HG02642 (cell line): ENCODE measurements around the gene GJB4.
A peak's percentile ranks its signal among the peaks of the same experiment; 100 is the strongest.
"Not testable (repeated sequence)": the region's sequence is repeated elsewhere in the genome, so short reads cannot be mapped to it uniquely, and the experiment has no call there.

Experiments
- ATAC-seq: cut with Tn5 transposase; IDR thresholded peaks from one replicate; pipeline ENCODE4 v1.9.1; 2021; ENCODE audit warnings: mild to moderate bottlenecking; ENCODE audit not compliant: unreplicated experiment, poor library complexity

GJB4 gene

GRCh38 chr1:34759503-34760357 lies at the start of gene GJB4:
GJB4 (plus strand) TSS chr1:34759740; CDS start chr1:34761255, 1,515 bp downstream.
- ATAC-seq = no peak

GRCh38 chr1:34710812-34711211 lies 48.7 kb upstream of the GJB4 start:
- ATAC-seq = no peak

GRCh38 chr1:34711485-34711884 lies 48.1 kb upstream of the GJB4 start:
- ATAC-seq = no peak

GRCh38 chr1:34712007-34712688 lies 47.4 kb upstream of the GJB4 start:
- ATAC-seq = no peak

GRCh38 chr1:34713443-34713842 lies 46.1 kb upstream of the GJB4 start:
- ATAC-seq = no peak

GRCh38 chr1:34714386-34714785 lies 45.2 kb upstream of the GJB4 start:
- ATAC-seq = no peak

GRCh38 chr1:34715139-34715538 lies 44.4 kb upstream of the GJB4 start:
- ATAC-seq = no peak

- ATAC-seq = no peak
Measured at GRCh38 chr1:34721241-34721640, 38.3 kb upstream of the GJB4 start.

GRCh38 chr1:34721646-34722355 lies 37.7 kb upstream of the GJB4 start:
- no peak for ATAC-seq

- no peak for ATAC-seq
Measured at GRCh38 chr1:34726861-34727260, 32.7 kb upstream of the GJB4 start.

- no peak for ATAC-seq
Measured at GRCh38 chr1:34730485-34730884, 29.1 kb upstream of the GJB4 start.

GRCh38 chr1:34732831-34733230 lies 26.7 kb upstream of the GJB4 start:
- ATAC-seq = not testable (repeated sequence)

GRCh38 chr1:34736692-34737091 lies 22.8 kb upstream of the GJB4 start:
- no peak for ATAC-seq

GRCh38 chr1:34737236-34737635 lies 22.3 kb upstream of the GJB4 start:
- ATAC-seq = not testable (repeated sequence)

GRCh38 chr1:34739613-34740012 lies 19.9 kb upstream of the GJB4 start:
- ATAC-seq = no peak

GRCh38 chr1:34740161-34740868 lies 19.2 kb upstream of the GJB4 start:
- ATAC-seq = no peak

- peak; percentile 72 for ATAC-seq
Measured at GRCh38 chr1:34742667-34743270, 16.8 kb upstream of the GJB4 start.

GRCh38 chr1:34743775-34744174 lies 15.8 kb upstream of the GJB4 start:
- no peak for ATAC-seq

- ATAC-seq = no peak
Measured at GRCh38 chr1:34744851-34745250, 14.7 kb upstream of the GJB4 start.

GRCh38 chr1:34745666-34746065 lies 13.9 kb upstream of the GJB4 start:
- ATAC-seq = no peak
